SU-DHL-6 (cell line): ENCODE data around the gene FBXL3.

Experiments
- CTCF ChIP-seq: fragments of 200-600 bp; sonication (generic); IDR thresholded peaks from one replicate; pipeline ENCODE4 v1.5.1; 2017; ENCODE audit warnings: antibody characterized with exemption, mild to moderate bottlenecking, low read length, moderate library complexity; ENCODE audit not compliant: insufficient read depth, poor library complexity, severe bottlenecking
- EZH2phosphoT487 ChIP-seq: fragments of 200-600 bp; sonication (generic), shearing (Covaris generic); conservative IDR thresholded peaks from 2 replicates; pipeline ENCODE4 v1.6.1; 2018; ENCODE audit warnings: mild to moderate bottlenecking, antibody characterized with exemption, low read length, moderate library complexity, mixed read lengths

- TF ChIP-seq CTCF: no peak
- TF ChIP-seq EZH2phosphoT487: no peak
These were observed 58.9 kb downstream of the FBXL3 start for GRCh38 chr13:76968041-76968440.
